CD4-positive, alpha-beta T cell treated with Interleukin-6 for 4 hours (primary cell): ENCODE results near the gene NECTIN1.

Experiments
- DNase-seq: peaks from one replicate; pipeline ENCODE4 v3.0.0-alpha.2; 2020; ENCODE audit warnings: mixed read lengths

Gene NECTIN1

GRCh38 chr11:119755356-119756071 is 26.5 kb upstream of the NECTIN1 start:
- no peak for DNase-seq

GRCh38 chr11:119754656-119755355 is 25.8 kb upstream of the NECTIN1 start:
- no peak for DNase-seq

- DNase-seq, result no peak
These were observed 25.2 kb upstream of the NECTIN1 start for GRCh38 chr11:119754199-119754598.

GRCh38 chr11:119752946-119753345 is 23.9 kb upstream of the NECTIN1 start:
- no peak for DNase-seq

GRCh38 chr11:119752345-119752871 is 23.4 kb upstream of the NECTIN1 start:
- no peak for DNase-seq

- no peak for DNase-seq
These were observed 21.1 kb upstream of the NECTIN1 start for GRCh38 chr11:119750056-119750455.

GRCh38 chr11:119749006-119749565 is 20.1 kb upstream of the NECTIN1 start:
- DNase-seq, result no peak

- no peak for DNase-seq
These were observed 19.1 kb upstream of the NECTIN1 start for GRCh38 chr11:119747868-119748660.

GRCh38 chr11:119745776-119746535 is 17.0 kb upstream of the NECTIN1 start:
- no peak for DNase-seq

GRCh38 chr11:119745112-119745511 is 16.1 kb upstream of the NECTIN1 start:
- no peak for DNase-seq

GRCh38 chr11:119744577-119744976 is 15.6 kb upstream of the NECTIN1 start:
- no peak for DNase-seq

GRCh38 chr11:119743006-119743405 is 14.0 kb upstream of the NECTIN1 start:
- no peak for DNase-seq

GRCh38 chr11:119742263-119742861 is 13.4 kb upstream of the NECTIN1 start:
- peak; percentile 36 for DNase-seq

GRCh38 chr11:119741369-119742262 is 12.6 kb upstream of the NECTIN1 start:
- peak; percentile 68 for DNase-seq

GRCh38 chr11:119739975-119740374 is 11.0 kb upstream of the NECTIN1 start:
- DNase-seq, result no peak

- no peak for DNase-seq
These were observed 10.2 kb upstream of the NECTIN1 start for GRCh38 chr11:119739021-119739703.

- DNase-seq, result no peak
These were observed 9.0 kb upstream of the NECTIN1 start for GRCh38 chr11:119738059-119738439.

- no peak for DNase-seq
These were observed 8.5 kb upstream of the NECTIN1 start for GRCh38 chr11:119737366-119738058.

GRCh38 chr11:119734788-119735187 is 5.8 kb upstream of the NECTIN1 start:
- DNase-seq, result no peak
